GM03348 (cell line): ENCODE measurements around the gene RUNX2.
A peak's percentile ranks its signal among the peaks of the same experiment; 100 is the strongest.

Experiments used
- DNase-seq: peaks from one replicate; pipeline ENCODE4 v3.0.0; 2012; ENCODE audit warnings: low spot score

Gene RUNX2

DNA sequence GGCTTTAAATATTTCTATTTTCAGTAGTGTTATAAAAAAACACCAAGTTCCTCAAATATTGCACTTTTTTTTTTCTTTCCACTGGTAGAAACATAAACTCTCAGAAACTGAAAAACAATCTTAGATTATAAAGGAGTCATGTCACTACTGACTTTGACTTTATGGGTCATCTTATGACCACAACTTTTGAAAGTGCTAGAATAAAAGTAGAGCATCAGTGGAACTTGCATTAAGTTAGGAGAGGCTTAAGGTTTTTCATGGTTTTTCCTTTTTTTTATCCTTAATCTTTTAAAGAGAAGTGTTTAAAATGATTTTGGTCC lies 106.2 kb downstream of the RUNX2 start:
- no peak for DNase-seq

DNA sequence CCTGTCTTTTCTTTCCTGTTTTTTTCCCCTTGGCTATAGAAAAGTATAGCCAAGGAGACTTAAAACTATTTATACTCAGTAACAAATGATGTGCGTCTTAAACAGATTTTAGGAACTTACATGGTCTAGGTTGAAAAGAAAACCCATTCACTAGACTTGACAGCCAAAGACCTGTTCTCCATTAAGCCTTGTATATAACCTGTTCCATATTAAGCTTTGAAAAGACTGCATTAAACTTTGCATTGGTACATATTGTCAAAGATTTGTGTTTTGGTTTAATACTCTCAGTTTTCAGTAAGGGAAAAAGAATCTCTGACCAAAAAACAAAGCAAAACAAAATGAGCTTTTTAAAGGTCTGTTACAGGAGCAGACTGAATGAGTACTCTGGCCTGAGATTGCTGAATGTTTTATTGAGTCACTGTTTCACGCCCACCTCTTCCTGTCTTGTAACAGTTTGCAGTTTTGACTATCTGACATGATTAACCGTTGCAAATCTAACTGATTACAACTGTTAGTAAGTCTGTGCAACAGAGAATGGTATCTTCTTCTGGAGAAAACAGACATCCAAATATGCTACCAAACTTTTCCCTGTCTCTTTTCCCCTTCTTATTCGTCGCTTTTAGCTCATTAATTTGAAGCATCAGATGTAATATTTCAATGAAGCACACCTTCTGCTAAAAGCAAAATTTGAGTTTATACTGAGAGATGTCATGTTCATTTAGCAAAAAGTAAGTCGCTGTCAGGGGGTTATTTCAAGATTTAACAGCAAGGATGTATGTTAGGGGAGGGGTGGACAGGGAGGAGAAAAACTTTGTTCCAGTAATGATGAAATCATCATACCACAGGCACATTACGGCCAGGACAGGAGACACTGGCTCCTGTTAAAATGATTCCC lies 108.7 kb downstream of the RUNX2 start:
- DNase-seq: peak; percentile 63

DNA sequence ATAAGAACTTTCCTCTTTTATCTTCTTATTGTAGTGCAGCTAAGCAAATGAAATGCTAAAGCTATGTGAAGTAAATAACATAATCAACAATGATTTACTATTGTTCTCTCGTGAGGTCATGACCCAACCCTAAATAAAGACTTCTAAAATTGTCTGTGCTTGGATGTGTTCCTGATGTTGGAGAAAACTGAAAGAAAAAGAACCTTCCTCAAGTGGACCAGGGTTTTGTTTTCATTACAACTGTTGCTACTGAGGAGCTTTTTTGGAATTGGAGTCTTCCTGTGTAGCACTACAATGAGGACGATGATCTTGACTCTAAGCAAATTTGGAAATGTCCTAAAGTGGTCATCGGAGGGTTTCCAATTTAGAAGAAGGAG lies 109.3 kb downstream of the RUNX2 start:
- DNase-seq: no peak

DNA sequence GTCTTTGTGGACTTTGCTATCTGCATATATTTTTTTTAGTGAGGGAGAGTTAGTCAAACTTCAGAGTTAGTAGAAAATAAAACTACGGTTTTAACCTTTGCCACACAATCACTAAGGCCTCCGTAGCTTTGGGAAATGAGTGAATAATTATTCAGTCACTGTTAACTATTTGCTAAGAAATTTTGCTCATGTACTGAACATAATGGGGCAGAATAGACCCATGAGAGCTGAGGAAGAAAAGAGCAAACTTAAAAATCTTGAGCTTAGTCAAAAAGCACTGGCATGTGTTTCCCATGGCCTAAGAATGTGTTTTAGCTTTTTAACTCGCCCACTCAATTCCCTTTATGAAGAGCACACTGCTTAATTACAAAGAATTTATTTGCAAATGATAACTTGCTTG lies 110.0 kb downstream of the RUNX2 start:
- DNase-seq: no peak

DNA sequence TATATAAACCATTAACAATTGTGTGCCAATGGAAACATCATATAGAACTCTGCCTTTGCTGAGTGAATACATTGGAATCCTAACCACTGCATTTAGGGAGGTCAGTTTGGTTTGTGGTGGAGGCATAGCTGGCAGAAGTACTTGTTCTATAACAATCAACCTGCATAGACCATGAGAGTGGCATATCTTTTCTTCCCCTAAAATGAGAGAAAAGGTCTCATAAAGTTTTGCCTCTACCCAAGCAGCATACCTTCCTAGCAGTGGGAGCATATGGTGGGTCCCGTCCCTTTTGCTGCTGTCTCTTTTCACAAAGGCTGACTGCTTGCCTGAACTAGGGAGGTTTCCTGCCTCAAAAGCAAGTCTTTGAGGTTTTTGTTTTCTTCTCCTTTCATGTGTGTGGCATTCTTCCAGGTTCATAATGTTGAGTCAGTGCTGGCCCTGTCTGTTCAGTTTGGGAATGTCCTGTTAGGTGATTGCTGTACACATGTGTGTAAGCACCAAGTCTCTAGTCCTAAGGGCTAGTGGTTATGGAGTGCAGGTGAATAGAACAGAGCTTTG lies 110.8 kb downstream of the RUNX2 start:
- DNase-seq: peak; percentile 59

DNA sequence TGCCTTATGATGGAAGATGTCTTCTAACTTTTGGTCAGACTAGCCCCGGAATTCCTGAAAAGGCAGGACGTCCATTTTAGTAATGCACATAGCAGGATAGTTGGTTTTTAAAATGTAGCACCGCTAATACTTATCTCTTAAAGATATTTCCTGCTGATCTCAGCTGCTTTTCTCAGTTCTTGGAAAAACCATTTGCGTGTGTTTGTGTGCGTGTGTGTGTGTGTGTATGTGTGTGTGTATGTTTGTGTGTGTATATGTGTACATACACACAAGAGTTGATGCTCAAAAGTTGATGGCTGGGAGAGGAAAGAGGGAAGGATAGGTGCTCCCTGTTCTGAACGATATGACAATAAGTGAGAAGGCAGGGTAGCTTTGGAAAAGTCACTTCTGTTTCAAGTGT lies 111.3 kb downstream of the RUNX2 start:
- DNase-seq: no peak

DNA sequence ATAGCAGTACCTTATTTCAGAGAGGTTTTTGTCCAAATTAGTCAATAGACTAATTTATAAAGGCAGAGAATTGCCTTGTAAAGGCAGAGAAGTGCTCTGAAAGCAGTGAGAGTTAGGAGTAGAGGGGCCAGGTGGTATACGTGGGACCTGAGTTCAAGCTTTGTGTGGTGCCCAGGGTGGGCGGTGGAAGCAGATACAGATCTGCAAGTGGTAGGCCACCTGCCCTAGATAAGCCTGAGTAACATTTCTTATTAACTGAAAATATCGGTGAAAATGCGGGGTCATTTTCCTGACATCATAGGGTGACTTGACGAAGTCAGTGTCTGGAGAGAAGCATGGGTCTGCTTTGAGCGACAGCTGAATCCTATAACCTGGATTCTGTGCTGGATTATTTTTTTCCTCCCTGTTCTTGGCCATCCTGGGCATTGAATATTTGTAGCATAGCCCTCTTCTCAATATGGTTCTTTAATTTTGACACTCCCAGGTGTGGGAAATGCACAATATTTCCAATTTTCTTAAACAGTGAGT lies 111.8 kb downstream of the RUNX2 start:
- no peak for DNase-seq

DNA sequence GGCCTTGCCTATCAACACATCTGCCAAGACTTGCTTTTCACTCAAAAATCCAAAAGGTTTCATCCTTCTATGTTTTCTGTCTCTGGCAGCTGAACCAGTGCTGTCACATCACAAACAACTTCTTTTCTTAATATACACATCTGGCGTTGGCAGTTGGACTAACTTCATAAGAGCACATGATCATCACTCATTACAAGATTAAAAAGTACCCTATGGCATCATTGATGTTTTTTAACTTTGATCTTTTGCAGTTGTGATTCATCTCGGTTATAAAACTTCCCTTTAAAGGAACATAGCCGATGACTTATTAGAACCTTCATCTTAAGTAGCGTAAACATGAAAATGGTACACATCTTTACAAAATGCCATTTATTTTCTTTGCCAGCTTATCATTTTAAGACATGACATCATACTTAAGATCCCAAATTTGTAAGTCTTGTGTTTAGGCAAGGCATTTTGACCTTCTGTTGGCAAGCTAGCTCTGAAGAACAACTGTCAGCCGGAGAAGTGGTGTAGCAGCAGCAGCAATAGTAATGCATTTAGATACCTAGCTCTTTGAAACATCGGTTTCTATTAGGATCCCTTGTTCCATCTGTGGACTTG lies 113.8 kb downstream of the RUNX2 start:
- DNase-seq: no peak

DNA sequence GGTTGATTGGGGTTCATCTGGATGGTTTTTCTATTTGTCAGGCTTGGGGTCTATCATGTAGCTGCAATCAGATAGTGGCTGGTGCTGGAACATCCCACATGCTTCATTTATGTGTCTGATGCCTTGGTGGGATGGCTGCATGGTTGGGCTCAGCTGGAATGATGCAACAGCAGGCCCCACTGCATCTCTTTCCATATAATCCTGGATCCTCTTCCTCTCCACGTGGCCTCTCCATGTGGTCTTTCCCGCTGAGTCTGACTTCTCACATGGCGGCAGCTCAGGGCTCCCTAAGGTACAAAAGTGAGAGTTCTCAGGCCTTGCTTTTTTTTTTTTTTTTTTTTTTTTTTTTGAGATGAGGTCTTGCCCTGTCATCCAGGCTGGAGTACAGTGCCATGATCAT lies 114.6 kb downstream of the RUNX2 start:
- DNase-seq: no peak

DNA sequence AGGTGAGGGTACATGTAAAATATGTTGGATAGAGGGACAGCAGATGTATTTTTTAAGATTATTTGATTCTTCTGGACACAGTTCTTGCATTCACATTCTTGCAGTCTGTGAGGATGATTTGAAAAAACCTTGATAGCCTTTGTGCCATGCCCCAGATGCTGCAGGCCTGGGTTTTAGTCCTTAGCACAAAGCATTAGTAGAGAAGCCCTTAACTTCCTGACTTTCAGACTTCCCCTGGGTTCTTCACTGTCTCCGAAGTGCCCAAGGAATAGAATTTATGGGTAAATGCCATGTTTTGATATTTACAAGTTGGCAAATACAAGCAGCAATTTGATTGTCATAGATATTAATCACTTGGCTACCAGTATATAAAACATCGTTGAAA lies 117.2 kb downstream of the RUNX2 start:
- DNase-seq: peak; percentile 18

DNA sequence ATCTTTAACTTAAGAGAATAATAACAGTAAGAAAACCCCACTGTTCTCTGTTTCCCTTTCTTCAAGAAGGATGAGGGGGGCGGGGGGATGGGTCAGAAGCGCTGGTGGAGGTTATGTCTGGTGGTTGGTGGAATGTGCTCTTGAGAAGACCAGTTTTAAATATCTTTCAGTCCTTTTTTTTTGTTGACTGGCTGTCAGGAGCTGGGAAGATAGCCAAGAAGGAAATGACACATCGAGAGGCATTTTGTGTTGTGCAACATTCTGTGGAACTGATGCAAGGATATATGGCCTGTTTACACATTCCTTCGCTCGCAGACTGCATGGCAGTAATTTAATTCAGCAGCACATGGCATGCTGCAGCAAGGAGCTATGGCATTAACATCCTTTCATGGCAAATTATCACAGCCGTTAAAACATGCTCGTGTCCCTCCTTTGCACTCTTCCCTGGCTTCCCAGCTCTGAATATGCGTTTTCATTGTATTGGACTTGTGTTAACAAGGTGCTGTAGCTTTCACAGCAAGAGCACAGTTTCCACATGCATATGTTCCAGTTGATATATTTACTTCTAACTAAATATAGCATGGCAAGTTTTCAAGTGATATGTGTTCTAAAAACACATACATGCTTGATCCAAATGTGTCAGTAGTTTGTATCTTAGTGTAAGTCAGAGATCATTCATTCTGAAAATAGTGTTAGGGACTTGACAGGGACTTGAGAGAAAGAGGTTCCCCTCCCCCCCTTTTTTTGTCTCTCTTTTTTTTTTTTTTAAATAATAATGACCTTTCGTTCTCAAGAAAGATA lies 117.8 kb downstream of the RUNX2 start:
- DNase-seq: peak; percentile 89

DNA sequence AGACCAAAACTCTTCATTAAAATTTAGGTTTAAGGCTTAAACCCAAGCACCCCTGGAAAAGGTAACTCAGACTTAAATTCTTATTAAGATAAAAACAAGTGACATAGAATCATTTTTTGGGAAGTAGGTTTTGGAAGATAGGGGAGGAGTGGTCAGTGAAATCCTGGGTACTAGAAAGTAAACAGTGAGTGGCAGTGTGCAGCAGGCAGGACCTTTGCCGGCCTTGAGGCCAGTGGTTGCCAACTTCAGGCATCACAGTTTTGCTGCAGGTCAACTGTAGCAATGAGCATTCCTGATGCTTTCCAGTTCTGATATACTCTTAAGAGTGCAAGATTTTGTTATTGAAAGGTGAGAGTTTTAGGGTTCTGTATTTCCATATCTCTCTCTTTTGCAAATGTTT lies 118.9 kb downstream of the RUNX2 start:
- DNase-seq: no peak

DNA sequence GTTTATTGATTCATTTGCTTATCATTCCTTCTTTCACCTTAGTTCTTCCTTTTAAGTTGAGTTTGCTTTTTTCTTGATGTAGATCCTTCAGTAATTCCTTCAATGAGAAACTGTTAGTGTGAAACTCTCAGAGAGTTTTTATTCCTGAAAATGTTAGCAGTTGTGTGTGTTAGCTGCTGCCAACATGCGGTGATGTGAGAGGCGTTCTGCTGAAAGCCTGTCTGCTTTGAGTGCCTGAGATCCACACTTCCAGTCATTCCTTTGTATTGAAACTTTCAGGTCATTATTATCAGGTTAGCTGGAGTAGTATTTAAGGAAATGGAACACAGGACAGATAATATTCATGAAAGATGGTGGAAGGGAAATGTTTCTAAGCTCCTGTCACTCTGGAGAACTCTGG lies 119.6 kb downstream of the RUNX2 start:
- peak; percentile 9 for DNase-seq

DNA sequence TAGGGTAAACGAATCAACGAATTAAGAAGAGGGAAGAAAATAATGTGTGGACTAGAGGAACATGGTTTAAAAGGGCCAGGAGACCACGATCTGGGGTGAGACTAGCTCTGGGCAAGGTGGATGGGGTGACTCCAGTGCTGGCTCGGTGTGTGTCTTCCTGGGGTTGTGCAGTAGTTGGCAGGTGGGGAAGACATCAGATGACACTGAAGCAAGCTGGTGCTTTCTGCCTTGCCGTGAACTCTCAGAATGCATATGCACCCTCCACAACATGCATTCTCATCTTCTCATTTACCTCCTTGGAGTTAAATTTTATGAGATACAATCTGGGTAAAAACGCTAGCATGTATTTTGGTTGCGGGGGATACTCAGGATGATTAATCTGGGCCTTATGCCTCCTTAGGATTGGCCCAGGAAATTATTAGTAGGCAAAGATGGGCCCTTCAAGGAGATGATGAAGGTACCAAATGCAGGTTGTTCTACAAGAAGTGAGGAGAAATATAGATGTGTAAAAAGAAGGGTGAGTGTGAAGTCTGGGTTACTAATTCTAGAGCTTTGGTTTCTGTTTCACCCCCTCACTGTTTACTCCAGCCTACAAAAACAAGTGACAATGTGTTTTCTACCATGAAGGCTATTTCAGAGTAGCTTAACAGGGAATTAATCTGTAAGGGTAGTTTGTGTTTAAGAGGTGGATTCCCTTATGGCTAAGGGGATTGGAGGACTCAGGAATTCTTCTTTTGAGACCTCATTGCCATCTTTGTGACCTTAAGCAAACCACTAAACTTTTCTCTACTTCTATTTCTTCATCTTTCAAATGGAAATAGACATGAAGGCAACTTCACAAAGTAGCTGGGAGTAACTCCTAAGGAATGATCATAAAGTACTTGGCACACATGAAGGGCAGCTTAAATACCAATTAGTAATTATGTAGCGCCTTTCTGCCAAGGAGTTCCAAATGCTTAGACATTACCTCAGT lies 120.6 kb downstream of the RUNX2 start:
- peak; percentile 13 for DNase-seq

DNA sequence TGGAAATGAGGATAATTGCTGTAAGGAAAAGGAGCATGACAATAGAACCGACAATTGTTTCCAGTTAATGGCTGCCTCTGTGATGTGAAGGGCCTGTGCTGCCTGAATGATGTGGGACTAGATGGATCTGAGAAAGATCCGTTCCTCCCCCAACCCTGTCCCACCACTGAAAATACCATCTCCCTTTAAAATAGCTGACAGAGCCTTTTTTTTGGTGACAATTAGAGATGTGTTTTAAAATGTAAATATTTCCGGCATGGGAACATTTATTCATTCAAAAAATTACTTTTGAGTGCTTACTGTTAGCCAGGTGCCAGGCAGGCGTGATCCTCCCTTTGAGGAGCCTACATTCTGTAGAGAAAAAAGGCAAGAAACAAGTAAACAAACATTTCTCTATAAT lies 122.0 kb downstream of the RUNX2 start:
- DNase-seq: no peak

DNA sequence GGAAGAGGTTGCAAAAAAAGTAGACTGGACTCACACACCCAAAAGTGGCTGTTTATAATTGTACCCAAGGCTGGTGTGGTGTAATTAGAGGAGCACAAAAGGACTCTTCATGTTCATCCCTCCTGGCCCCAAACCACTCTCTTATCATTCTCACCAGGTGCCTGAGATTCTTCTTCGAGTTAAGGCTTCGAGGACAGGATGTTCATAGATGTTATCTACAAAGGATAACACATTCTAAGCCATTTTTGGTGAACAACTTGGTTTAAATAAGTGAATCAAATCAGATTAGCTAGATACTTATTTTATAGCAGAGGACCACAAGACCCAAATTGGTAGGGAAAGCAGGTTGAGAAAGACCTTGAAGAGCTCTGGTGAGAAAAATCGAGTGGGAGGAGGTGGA lies 122.7 kb downstream of the RUNX2 start:
- no peak for DNase-seq

DNA sequence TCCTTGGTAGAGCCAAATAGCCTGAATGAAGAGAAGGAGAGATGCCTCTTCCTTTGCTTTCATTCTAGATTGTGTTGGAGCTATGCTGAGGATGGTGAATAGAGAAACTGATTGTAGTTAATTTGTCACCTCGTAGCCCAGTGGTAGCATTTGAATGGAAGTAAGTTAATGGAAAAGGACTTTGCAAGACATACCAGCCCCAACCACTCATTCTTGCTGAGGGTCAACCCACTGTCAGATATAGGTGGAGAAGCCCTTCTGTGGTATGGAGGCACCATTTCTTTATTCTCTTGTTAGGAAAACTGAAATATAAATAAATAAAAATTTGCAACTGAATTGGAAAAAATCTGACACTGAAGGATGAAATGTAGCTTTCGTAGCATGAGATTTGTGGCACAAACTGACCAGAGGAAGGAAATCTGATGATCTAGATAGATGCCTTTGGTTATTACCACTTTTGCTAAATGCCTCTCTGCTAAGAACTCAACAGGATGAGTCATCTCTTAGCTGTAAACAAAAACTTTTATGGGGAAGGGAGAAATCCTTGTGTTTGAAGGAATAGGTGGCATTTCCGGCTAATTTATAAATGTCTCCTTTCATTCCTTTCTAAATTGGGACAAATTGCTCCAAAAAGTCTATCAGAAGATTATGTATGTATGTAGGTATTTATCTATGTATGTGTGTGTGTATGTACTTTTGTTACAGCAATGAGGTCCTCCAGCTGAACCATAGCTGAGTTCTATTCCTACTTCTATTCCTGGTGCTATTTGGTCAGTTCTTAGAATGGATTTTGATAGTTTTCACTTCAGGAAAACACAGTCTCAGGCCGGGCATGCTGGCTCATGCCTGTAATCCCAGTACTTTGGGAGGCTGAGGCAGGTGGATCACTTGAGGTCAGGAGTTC lies 126.1 kb downstream of the RUNX2 start:
- peak; percentile 64 for DNase-seq

DNA sequence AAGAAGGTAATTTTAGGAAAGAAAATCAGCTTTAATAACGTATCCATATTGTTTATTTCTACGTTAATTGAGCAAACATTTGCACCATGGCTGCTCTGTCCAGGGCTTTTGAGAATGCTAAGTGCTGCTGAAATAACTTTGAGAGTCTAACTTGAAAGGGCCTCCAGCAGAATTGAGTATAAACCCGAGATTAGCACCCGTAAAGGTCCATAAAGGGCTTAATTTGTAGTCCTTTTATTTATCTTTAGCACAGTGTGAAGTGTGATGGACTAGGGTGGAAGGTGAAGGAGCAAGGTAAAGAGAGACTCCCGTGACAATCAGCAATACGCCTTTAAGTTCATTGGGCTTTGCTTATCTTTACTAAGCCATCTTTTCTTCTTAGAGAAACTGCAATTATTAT lies 127.3 kb downstream of the RUNX2 start:
- DNase-seq: no peak

DNA sequence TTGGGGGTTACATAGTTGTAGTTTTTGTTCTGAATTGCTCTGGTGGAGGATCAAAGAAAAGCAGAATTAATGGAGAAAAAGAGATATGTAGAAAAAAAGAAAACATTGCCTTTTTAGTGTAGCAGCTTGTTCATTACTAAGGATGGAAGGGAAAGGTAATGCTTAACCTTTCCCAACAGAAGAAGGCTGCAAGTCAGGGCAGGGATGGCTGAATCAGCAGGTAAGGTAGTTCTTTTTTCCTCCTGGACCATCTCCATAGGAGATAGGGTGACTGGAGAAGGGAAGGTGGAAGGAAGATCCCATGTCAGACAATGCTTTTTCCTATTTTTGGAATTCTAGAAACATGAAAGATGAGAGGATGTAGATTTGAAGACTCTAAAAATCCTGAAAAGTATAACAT lies 129.0 kb downstream of the RUNX2 start:
- DNase-seq: no peak

DNA sequence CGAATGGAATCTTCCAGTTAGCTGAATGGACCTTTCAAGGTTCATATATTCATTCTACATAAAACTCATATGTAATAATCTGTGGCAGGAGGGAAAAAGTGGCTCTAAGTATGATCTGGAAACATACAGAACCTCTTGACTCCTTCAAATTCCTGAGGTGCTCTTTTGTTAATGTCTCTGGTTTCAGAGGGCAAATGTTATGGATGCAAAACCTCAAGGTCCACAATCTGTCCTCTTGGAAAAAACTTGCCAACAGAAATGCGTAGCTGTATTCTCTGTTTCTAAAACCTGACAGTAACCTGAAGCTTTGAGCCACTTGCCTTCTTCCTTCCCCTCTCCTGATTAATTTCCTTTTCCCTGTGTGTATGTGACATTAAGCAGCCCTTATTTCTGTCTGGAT lies 130.5 kb downstream of the RUNX2 start:
- DNase-seq: no peak
